HG02623 (cell line): ENCODE measurements around the gene DNAAF2.
A peak's percentile ranks its signal among the peaks of the same experiment; 100 is the strongest.
"Not testable (repeated sequence)": the region's sequence is repeated elsewhere in the genome, so short reads cannot be mapped to it uniquely, and the experiment has no call there.

Source experiments
- ATAC-seq: cut with Tn5 transposase; IDR thresholded peaks from one replicate; pipeline ENCODE4 v1.9.1; 2021; ENCODE audit warnings: moderate library complexity; ENCODE audit not compliant: unreplicated experiment

DNAAF2 gene

GRCh38 chr14:49621114-49621881, 13.7 kb downstream of the DNAAF2 start:
- ATAC-seq = peak; percentile 15

- peak; percentile 94 for ATAC-seq
Measured at GRCh38 chr14:49620182-49621113, 14.6 kb downstream of the DNAAF2 start, which contains the start of the genes MGAT2 and RPL36AL. MGAT2 (plus strand) TSS chr14:49620799; CDS start chr14:49621269, 470 bp downstream. RPL36AL (minus strand) TSS chr14:49620626; CDS start chr14:49619104, 1,522 bp downstream.

GRCh38 chr14:49619730-49620129, 15.3 kb downstream of the DNAAF2 start:
- no peak for ATAC-seq

- not testable (repeated sequence) for ATAC-seq
Measured at GRCh38 chr14:49619273-49619672, 15.8 kb downstream of the DNAAF2 start.

- no peak for ATAC-seq
Measured at GRCh38 chr14:49617852-49618519, 17.1 kb downstream of the DNAAF2 start.

- no peak for ATAC-seq
Measured at GRCh38 chr14:49615776-49616175, 19.3 kb downstream of the DNAAF2 start.

- no peak for ATAC-seq
Measured at GRCh38 chr14:49614196-49614595, 20.8 kb downstream of the DNAAF2 start.

GRCh38 chr14:49612671-49613070, 22.4 kb downstream of the DNAAF2 start:
- ATAC-seq = no peak

- ATAC-seq = no peak
Measured at GRCh38 chr14:49612251-49612650, 22.8 kb downstream of the DNAAF2 start.

- ATAC-seq = no peak
Measured at GRCh38 chr14:49607583-49607982, 27.5 kb downstream of the DNAAF2 start.

GRCh38 chr14:49598485-49599300, 36.4 kb downstream of the DNAAF2 start, which contains the start of gene LRR1:
LRR1 (plus strand) TSS chr14:49598940; CDS start chr14:49599021, 81 bp downstream.
- ATAC-seq = peak; percentile 54

GRCh38 chr14:49598189-49598484, 36.9 kb downstream of the DNAAF2 start:
- no peak for ATAC-seq

- ATAC-seq = no peak
Measured at GRCh38 chr14:49594347-49595091, 40.5 kb downstream of the DNAAF2 start.

GRCh38 chr14:49593016-49593415, 42.0 kb downstream of the DNAAF2 start:
- ATAC-seq = no peak

GRCh38 chr14:49589387-49589786, 45.7 kb downstream of the DNAAF2 start:
- ATAC-seq = no peak

- ATAC-seq = peak; percentile 23
Measured at GRCh38 chr14:49586673-49587460, 48.2 kb downstream of the DNAAF2 start.

GRCh38 chr14:49585803-49586672, 49.0 kb downstream of the DNAAF2 start, which contains the start of gene RPS29:
RPS29 (minus strand) TSS chr14:49586380; CDS start chr14:49586346, 34 bp downstream.
- ATAC-seq = peak; percentile 86
